Fibroblast of villous mesenchyme (primary cell): ENCODE results near the gene TKFC. TPM values are rescaled to one million over a fixed set of nuclear protein-coding genes. Genes with fewer than 3 reads are reported as not detected.

ENCODE experiments used
- DNase-seq: peaks from one replicate; pipeline ENCODE4 v3.0.0-alpha.2; 2010; ENCODE audit warnings: low read depth
- H3K4me3 ChIP-seq: 2 replicates; pipeline ENCODE4 v1.5.1; 2011; ENCODE audit warnings: low read depth, mild to moderate bottlenecking, low read length
- total RNA-seq: library from RNA; depleted of rRNA; stranded (reverse); fragments of >200 nt; gene quantifications from 2 replicates; pipeline ENCODE4 v1.2.3, GENCODE V29; 2012
- TF ChIP-seq, protein P1 (sequence below): IDR thresholded peaks from 2 replicates; pipeline ENCODE4 v1.5.1; 2012; ENCODE audit warnings: low read depth, mild to moderate bottlenecking, low read length; ENCODE audit not compliant: insufficient read depth

The TKFC gene
- total RNA-seq, 1 donor = 23.7 TPM

GRCh38 chr11:61392981-61393595 lies 60.1 kb downstream of the TKFC start:
- TF ChIP-seq, protein P1, sequence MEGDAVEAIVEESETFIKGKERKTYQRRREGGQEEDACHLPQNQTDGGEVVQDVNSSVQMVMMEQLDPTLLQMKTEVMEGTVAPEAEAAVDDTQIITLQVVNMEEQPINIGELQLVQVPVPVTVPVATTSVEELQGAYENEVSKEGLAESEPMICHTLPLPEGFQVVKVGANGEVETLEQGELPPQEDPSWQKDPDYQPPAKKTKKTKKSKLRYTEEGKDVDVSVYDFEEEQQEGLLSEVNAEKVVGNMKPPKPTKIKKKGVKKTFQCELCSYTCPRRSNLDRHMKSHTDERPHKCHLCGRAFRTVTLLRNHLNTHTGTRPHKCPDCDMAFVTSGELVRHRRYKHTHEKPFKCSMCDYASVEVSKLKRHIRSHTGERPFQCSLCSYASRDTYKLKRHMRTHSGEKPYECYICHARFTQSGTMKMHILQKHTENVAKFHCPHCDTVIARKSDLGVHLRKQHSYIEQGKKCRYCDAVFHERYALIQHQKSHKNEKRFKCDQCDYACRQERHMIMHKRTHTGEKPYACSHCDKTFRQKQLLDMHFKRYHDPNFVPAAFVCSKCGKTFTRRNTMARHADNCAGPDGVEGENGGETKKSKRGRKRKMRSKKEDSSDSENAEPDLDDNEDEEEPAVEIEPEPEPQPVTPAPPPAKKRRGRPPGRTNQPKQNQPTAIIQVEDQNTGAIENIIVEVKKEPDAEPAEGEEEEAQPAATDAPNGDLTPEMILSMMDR = peak; percentile 34
- no peak for DNase-seq
- peak overlapping the region; percentile 91 for H3K4me3 ChIP-seq

Other genes with a start within 250 kb of the TKFC start
- not detected in 2 replicates for gene CD5, start 230.7 kb upstream of the TKFC start, total RNA-seq
- gene VPS37C, start 171.8 kb upstream of the TKFC start, total RNA-seq = 15.1 and 15.5 TPM in 2 replicates
- gene PGA3, start 129.7 kb upstream of the TKFC start, total RNA-seq = 0.64 TPM in 1 of 2 replicates, not detected in the other
- not detected in 2 replicates for gene PGA4, start 110.9 kb upstream of the TKFC start, total RNA-seq
- gene PGA5, start 92.1 kb upstream of the TKFC start, total RNA-seq = not detected in 2 replicates
- 1.3 and 2.2 TPM in 2 replicates for gene VWCE, start 37.9 kb upstream of the TKFC start, total RNA-seq
- gene DDB1, start 123 bp upstream of the TKFC start, total RNA-seq = 252 and 335 TPM in 2 replicates
- 124 and 144 TPM in 2 replicates for gene CYB561A3, start 28.7 kb downstream of the TKFC start, total RNA-seq
- gene TMEM138, start 29.1 kb downstream of the TKFC start, total RNA-seq = 45.7 and 59.2 TPM in 2 replicates
- gene TMEM216, start 59.4 kb downstream of the TKFC start, total RNA-seq = 10.6 and 14.2 TPM in 2 replicates
- gene CPSF7, start 96.7 kb downstream of the TKFC start, total RNA-seq = 28.3 and 33.2 TPM in 2 replicates
- 36.4 and 37.6 TPM in 2 replicates for gene SDHAF2, start 96.9 kb downstream of the TKFC start, total RNA-seq
- gene LRRC10B, start 175.5 kb downstream of the TKFC start, total RNA-seq = not detected in 2 replicates
- gene SYT7, start 247.8 kb downstream of the TKFC start, total RNA-seq = 0.43 and 2.6 TPM in 2 replicates